Osteocyte (in vitro differentiated cells): ENCODE measurements around the gene MPP2. TPM values are rescaled to one million over a fixed set of nuclear protein-coding genes. Genes with fewer than 3 reads are reported as not detected.

Experiments
- DNase-seq: peaks from one replicate; pipeline ENCODE4 v3.0.0; 2021; ENCODE audit warnings: mixed read lengths; ENCODE audit not compliant: unreplicated experiment; ENCODE audit errors: extremely low spot score
- H3K27ac Mint-ChIP-seq: one replicate; pipeline ENCODE4 v1.8.0; 2021; ENCODE audit warnings: mild to moderate bottlenecking, mixed read lengths; ENCODE audit not compliant: unreplicated experiment
- H3K27me3 Mint-ChIP-seq: one replicate; pipeline ENCODE4 v1.8.0; 2021; ENCODE audit warnings: mixed read lengths; ENCODE audit not compliant: unreplicated experiment
- H3K36me3 Mint-ChIP-seq: one replicate; pipeline ENCODE4 v1.8.0; 2021; ENCODE audit warnings: mixed read lengths; ENCODE audit not compliant: unreplicated experiment
- H3K4me1 Mint-ChIP-seq: one replicate; pipeline ENCODE4 v1.8.0; 2021; ENCODE audit warnings: mixed read lengths; ENCODE audit not compliant: unreplicated experiment
- H3K4me3 Mint-ChIP-seq: one replicate; pipeline ENCODE4 v1.8.0; 2021; ENCODE audit warnings: mild to moderate bottlenecking, moderate library complexity, mixed read lengths; ENCODE audit not compliant: unreplicated experiment
- H3K9me3 Mint-ChIP-seq: one replicate; pipeline ENCODE4 v1.8.0; 2021; ENCODE audit warnings: mixed read lengths; ENCODE audit not compliant: unreplicated experiment
- CTCF ChIP-seq: fragments of 200-600 bp; sonication (generic); IDR thresholded peaks from 2 replicates; pipeline ENCODE4 v1.5.0; 2021; ENCODE audit warnings: antibody characterized with exemption, mild to moderate bottlenecking, moderate library complexity
- long read RNA-seq: library from polyadenylated mRNA; unstranded; transcript quantifications from one replicate; pipeline ENCODE4 v2.0.0, GENCODE V29; 2021
- total RNA-seq: library from RNA; stranded (reverse); gene quantifications from 2 replicates; pipeline ENCODE4 v1.2.1, GENCODE V29; 2021

Gene MPP2, protein sequence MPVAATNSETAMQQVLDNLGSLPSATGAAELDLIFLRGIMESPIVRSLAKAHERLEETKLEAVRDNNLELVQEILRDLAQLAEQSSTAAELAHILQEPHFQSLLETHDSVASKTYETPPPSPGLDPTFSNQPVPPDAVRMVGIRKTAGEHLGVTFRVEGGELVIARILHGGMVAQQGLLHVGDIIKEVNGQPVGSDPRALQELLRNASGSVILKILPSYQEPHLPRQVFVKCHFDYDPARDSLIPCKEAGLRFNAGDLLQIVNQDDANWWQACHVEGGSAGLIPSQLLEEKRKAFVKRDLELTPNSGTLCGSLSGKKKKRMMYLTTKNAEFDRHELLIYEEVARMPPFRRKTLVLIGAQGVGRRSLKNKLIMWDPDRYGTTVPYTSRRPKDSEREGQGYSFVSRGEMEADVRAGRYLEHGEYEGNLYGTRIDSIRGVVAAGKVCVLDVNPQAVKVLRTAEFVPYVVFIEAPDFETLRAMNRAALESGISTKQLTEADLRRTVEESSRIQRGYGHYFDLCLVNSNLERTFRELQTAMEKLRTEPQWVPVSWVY
- total RNA-seq = 3.5 and 4.4 TPM in 2 replicates
- long read RNA-seq, full-length matches to known transcripts = 1 of 2 reads
- long read RNA-seq, partial matches to known transcripts = 0 of 2 reads
- long read RNA-seq, other reads (novel, unspliced or antisense) = 1 of 2 reads

DNA sequence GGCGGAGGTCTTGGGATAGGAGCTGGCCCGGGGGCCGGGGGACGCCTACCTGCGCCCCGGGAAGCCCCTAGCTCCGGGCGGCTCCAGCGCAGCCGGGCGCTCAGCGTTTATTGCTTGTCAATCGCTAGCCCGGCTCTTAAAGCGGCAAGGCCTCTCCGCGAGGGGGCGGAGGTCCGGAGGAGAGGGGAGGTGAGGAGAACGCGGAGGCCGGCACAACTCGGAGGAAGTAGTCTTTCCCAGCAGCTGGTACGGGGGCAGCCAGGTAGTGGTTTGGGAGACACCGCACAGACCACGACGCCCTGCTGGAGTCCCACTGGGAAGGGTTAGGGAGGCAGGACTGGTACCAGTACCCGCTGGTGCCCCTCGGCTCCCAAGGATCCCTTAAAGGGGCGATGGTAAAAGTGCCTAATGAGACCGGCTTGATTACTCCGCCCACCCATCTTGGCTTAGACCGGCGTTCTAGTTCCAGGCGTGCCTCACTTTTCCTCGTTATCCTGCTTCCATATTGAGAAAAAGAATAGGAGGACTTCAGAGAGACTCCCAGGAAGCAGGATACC, at the start of gene MPP2:
TSS of gene MPP2 (minus strand) at position 112 of the 557 bp plus-strand sequence. CDS start 3,076 bp downstream, outside the sequence.
- no peaks in the 10 kb centered on the region for H3K9me3 Mint-ChIP-seq
- H3K27me3 Mint-ChIP-seq = peaks cover 6% of the 10 kb centered on the region
- H3K36me3 Mint-ChIP-seq = peaks cover 2% of the 10 kb centered on the region
- H3K27ac Mint-ChIP-seq = peak within 1 kb of the TSS; percentile 69
- peak within 1 kb of the TSS; percentile 79 for H3K4me3 Mint-ChIP-seq
- peak; percentile 90 for DNase-seq
- H3K4me1 Mint-ChIP-seq = peaks cover 16% of the 10 kb centered on the region
- peak; percentile 40 for TF ChIP-seq CTCF

DNA sequence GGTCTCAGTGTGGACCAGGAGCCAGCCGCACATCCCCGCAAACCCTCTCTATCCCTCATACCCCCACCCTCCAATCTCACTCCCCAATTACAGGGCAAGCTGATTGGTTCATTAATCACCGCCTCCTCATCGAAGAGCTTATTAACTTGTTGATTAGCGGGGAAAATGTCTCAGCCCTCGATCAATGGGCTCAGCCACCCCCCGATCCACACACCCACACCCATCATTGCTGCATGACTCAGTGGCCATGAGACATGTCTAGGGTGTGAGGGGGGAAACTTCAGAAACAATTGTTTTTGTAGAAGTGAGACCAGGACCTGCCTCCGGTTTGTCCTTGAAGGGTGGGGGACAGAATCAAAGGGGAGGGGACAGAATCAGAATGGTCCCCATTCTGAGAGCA, 48.9 kb upstream of the MPP2 start:
- peaks cover 41% of the 10 kb centered on the region for H3K27me3 Mint-ChIP-seq

GRCh38 chr17:43953746-43954145, 46.4 kb upstream of the MPP2 start, which contains the start of gene PYY:
Gene PYY (minus strand): TSS chr17:43953940. CDS start chr17:43953483, 457 bp downstream.
- Mint-ChIP-seq H3K27me3 (peaks cover 57% of the 10 kb centered on the region), H3K4me1 (peaks cover 7% of the 10 kb centered on the region), H3K36me3 (no peaks in the 10 kb centered on the region), H3K9me3 (no peaks in the 10 kb centered on the region), H3K27ac (no peak within 1 kb of the TSS), H3K4me3 (no peak within 1 kb of the TSS)
- no peak for TF ChIP-seq CTCF
- no peak for DNase-seq

More for the DNA sequence above, 48.9 kb upstream of the MPP2 start:
- Mint-ChIP-seq H3K27ac (no peak overlapping the region), H3K9me3 (no peaks in the 10 kb centered on the region), H3K36me3 (no peaks in the 10 kb centered on the region), H3K4me3 (no peak overlapping the region), H3K4me1 (peaks cover 7% of the 10 kb centered on the region)
- no peak for TF ChIP-seq CTCF
- DNase-seq = no peak

GRCh38 chr17:43952724-43953666, 45.7 kb upstream of the MPP2 start:
- Mint-ChIP-seq H3K27me3 (peaks cover 57% of the 10 kb centered on the region), H3K27ac (no peak overlapping the region), H3K36me3 (no peaks in the 10 kb centered on the region), H3K4me1 (peaks cover 7% of the 10 kb centered on the region), H3K4me3 (peak overlapping the region; percentile 58), H3K9me3 (no peaks in the 10 kb centered on the region)
- DNase-seq = no peak
- no peak for TF ChIP-seq CTCF
